Neural crest cell (in vitro differentiated cells): Measurements from ENCODE around the gene RWDD3. TPM values are rescaled to one million over a fixed set of nuclear protein-coding genes. Genes with fewer than 3 reads are reported as not detected.

Experiments used
- DNase-seq: peaks from one replicate; pipeline ENCODE4 v3.0.0; 2021; ENCODE audit warnings: low read depth, mixed read lengths, low spot score
- H3K27ac Mint-ChIP-seq: one replicate; pipeline ENCODE4 v1.8.0; 2021; ENCODE audit warnings: mild to moderate bottlenecking, mixed read lengths; ENCODE audit not compliant: unreplicated experiment
- H3K27me3 Mint-ChIP-seq: 2 replicates; pipeline ENCODE4 v1.8.0; 2021; ENCODE audit warnings: low read depth, mild to moderate bottlenecking, mixed read lengths
- H3K36me3 Mint-ChIP-seq: 2 replicates; pipeline ENCODE4 v1.8.0; 2021; ENCODE audit warnings: low read depth, mild to moderate bottlenecking, mixed read lengths
- H3K4me1 Mint-ChIP-seq: 2 replicates; pipeline ENCODE4 v1.8.0; 2021; ENCODE audit warnings: mixed read lengths
- H3K4me3 Mint-ChIP-seq: one replicate; pipeline ENCODE4 v1.8.0; 2021; ENCODE audit warnings: mild to moderate bottlenecking, mixed read lengths
- H3K9me3 Mint-ChIP-seq: 2 replicates; pipeline ENCODE4 v1.8.0; 2021; ENCODE audit warnings: mixed read lengths
- total RNA-seq: library from RNA; stranded (reverse); gene quantifications from 2 replicates; pipeline ENCODE4 v1.2.1, GENCODE V29; 2021
- TF ChIP-seq, protein P1 (sequence below): fragments of 200-600 bp; sonication (generic); conservative IDR thresholded peaks from 2 replicates; pipeline ENCODE4 v1.5.0; 2021; ENCODE audit warnings: antibody characterized with exemption, mild to moderate bottlenecking

Gene RWDD3
- total RNA-seq, 1 donor from 2014 or later: 18.9 TPM

DNA sequence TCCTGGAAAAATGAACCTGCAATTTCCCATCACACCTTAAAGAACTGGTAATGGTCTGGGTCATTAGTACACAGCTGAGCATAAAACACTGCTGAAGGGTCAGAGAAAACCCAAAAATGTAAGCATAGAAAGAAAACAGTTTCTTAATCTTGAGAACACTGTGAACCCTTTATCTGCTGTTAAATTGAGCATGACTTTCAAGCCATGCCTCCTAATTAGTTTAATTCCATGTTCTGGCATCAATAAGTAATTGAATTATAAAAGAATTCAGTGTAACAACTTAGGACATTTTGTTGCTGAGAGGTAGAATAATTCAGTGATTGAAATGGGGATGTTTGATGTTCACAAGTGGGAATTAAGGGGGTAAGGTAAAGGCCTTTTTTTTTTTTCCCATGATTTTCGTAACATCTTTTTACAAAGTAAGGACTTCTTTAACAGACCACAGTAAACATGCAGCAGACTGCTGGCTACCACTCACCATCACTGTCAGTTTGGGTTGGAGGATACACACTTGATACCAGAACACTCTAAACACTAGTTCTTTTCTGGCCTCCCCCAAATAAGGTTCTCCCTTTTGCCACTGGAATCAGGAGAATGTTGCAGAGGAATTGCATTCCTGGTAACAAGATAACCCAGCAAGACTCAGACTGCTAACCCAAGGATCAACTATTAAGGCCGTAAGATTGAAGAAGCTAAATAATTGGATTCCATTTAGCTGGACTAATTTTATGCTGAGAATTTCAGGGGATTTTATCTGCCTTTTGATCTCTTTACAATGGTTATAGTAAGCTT, 3.0 kb downstream of the RWDD3 start:
- peak overlapping the region; percentile 81 for H3K4me3 Mint-ChIP-seq
- TF ChIP-seq, protein P1, sequence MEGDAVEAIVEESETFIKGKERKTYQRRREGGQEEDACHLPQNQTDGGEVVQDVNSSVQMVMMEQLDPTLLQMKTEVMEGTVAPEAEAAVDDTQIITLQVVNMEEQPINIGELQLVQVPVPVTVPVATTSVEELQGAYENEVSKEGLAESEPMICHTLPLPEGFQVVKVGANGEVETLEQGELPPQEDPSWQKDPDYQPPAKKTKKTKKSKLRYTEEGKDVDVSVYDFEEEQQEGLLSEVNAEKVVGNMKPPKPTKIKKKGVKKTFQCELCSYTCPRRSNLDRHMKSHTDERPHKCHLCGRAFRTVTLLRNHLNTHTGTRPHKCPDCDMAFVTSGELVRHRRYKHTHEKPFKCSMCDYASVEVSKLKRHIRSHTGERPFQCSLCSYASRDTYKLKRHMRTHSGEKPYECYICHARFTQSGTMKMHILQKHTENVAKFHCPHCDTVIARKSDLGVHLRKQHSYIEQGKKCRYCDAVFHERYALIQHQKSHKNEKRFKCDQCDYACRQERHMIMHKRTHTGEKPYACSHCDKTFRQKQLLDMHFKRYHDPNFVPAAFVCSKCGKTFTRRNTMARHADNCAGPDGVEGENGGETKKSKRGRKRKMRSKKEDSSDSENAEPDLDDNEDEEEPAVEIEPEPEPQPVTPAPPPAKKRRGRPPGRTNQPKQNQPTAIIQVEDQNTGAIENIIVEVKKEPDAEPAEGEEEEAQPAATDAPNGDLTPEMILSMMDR: no peak
- peaks cover 34% of the 10 kb centered on the region for H3K36me3 Mint-ChIP-seq
- DNase-seq: no peak
- no peaks in the 10 kb centered on the region for H3K27me3 Mint-ChIP-seq
- peaks cover 32% of the 10 kb centered on the region for H3K4me1 Mint-ChIP-seq
- no peak overlapping the region for H3K27ac Mint-ChIP-seq
- H3K9me3 Mint-ChIP-seq: peaks cover 8% of the 10 kb centered on the region

DNA sequence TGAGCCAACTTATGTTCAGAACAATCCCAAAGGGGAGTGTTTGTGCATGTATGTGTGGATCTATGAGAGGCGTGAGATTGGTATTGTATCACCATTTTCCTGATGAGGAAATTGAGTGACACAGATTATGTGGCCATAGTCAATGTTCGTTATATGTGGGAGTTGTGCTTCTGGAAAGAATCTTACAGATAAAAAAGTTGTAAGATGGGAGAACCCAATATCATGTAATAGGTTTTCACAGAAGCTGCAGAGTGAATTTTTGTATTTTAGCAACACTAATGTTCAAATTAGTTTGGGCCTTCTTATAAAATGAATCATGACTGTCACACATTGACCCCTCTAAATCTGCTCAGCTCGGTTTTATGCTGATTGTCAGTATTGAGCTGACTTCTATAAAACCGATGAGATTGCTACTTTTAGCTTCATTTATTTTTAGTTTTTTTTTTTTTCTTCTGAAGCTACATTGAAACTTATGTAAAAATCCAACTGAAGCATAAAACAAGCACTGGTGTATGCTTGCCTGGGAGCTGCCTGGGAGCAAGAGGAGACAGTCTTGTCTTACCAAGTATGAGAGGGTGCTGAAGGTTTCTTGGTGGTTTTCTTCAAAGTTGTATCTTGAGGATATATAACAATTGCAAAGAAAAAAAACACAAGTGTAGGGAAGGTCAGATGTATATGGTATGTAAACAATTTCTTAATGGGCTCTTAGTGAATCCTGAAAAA, 4.1 kb downstream of the RWDD3 start:
- Mint-ChIP-seq H3K27ac (no peak overlapping the region), H3K9me3 (peaks cover 10% of the 10 kb centered on the region), H3K36me3 (peaks cover 40% of the 10 kb centered on the region), H3K4me1 (peaks cover 29% of the 10 kb centered on the region), H3K4me3 (no peak overlapping the region), H3K27me3 (no peaks in the 10 kb centered on the region)
- TF ChIP-seq, protein P1: no peak
- DNase-seq: no peak

DNA sequence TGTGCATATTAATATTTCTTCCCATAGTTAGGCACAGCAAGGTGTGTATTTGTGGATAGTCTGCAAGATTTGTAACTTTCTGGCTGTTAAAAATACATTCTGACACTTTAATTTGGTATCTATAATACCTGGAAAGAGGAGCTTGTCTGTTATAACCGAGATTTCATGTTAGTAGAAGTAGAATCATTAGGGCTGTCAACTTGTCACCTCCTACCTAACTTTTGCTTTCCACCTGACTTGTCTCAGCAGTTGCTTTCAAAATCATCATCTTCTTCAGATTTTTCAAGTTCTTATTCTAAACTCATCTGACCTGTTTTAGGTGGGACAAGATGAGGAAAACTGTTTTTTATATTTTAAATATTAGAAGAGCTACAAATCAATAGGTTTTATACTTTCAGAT, 11.0 kb downstream of the RWDD3 start:
- Mint-ChIP-seq H3K4me1 (peaks cover 10% of the 10 kb centered on the region), H3K9me3 (peaks cover 10% of the 10 kb centered on the region), H3K4me3 (no peak overlapping the region), H3K27ac (no peak overlapping the region), H3K36me3 (peaks cover 25% of the 10 kb centered on the region), H3K27me3 (no peaks in the 10 kb centered on the region)
- TF ChIP-seq, protein P1: no peak
- no peak for DNase-seq

DNA sequence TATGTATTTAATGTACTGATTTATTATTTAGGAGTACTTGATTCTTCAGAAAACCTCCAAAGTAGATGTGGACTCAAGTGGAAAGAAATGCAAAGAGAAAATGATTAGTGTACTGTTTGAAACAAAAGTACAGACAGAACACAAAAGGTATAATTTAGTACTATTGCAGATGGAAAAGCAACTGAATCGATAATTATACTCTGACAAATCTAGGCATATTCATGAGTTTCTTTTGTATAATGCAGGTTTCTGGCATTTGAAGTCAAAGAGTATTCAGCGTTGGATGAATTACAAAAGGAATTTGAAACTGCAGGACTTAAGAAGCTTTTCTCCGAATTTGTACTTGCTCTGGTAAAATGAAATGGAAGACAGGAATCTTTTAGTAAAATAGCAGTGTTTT, 12.5 kb downstream of the RWDD3 start:
- no peaks in the 10 kb centered on the region for H3K27me3 Mint-ChIP-seq
- H3K9me3 Mint-ChIP-seq: peaks cover 2% of the 10 kb centered on the region
- H3K4me3 Mint-ChIP-seq: no peak overlapping the region
- H3K36me3 Mint-ChIP-seq: peaks cover 12% of the 10 kb centered on the region
- H3K27ac Mint-ChIP-seq: peak overlapping the region; percentile 10
- TF ChIP-seq, protein P1: no peak
- DNase-seq: no peak
- H3K4me1 Mint-ChIP-seq: peaks cover 10% of the 10 kb centered on the region

DNA sequence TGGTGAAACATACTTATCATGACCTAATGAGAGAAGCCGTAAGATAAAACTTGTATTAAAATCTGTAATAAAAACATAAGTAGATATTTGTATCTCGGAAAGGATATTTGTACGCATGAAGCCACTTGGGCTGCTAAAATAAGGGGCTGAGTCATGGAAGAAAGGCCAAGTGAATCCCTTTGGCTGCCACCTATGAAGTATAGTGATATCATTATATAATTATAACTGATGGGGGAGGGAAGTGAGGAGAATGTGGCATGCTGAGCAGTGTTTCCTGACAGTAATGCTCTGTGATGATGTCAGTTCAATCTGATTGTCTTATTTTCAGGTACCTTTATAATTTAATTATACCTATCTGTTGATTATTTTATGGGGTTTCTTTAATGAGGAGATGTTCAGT, 13.6 kb downstream of the RWDD3 start:
- H3K27ac Mint-ChIP-seq: no peak overlapping the region
- no peak overlapping the region for H3K4me3 Mint-ChIP-seq
- H3K9me3 Mint-ChIP-seq: no peaks in the 10 kb centered on the region
- H3K36me3 Mint-ChIP-seq: peaks cover 13% of the 10 kb centered on the region
- no peaks in the 10 kb centered on the region for H3K27me3 Mint-ChIP-seq
- peaks cover 10% of the 10 kb centered on the region for H3K4me1 Mint-ChIP-seq
- no peak for DNase-seq
- TF ChIP-seq, protein P1: no peak
